Neuron (in vitro differentiated cells): ENCODE data around the gene ZNF92.
"Not testable (repeated sequence)": the region's sequence is repeated elsewhere in the genome, so short reads cannot be mapped to it uniquely, and the experiment has no call there.

Experiments used
- H2AFZ ChIP-seq: one replicate; pipeline ENCODE4 v1.6.1; 2013; ENCODE audit warnings: low read depth, mild to moderate bottlenecking, inconsistent platforms, low read length, moderate library complexity
- H3K27me3 ChIP-seq: one replicate; pipeline ENCODE4 v1.6.1; 2013; ENCODE audit warnings: low read length; ENCODE audit not compliant: insufficient read depth
- H3K36me3 ChIP-seq: one replicate; pipeline ENCODE4 v1.6.1; 2013; ENCODE audit warnings: low read length; ENCODE audit not compliant: insufficient read depth
- H3K4me1 ChIP-seq: one replicate; pipeline ENCODE4 v1.6.1; 2013; ENCODE audit warnings: low read length; ENCODE audit not compliant: insufficient read depth
- H3K4me3 ChIP-seq: 2 replicates; pipeline ENCODE4 v1.5.1; 2013; ENCODE audit warnings: mild to moderate bottlenecking, low read length, moderate library complexity
- H3K9me3 ChIP-seq: one replicate; pipeline ENCODE4 v1.6.1; 2013; ENCODE audit warnings: low read length

ZNF92 gene

GRCh38 chr7:65436163-65436562, 62.5 kb downstream of the ZNF92 start:
- H3K9me3 ChIP-seq: no peaks in the 10 kb centered on the region
- H2AFZ ChIP-seq: no peak overlapping the region
- no peak overlapping the region for H3K4me3 ChIP-seq
- no peaks in the 10 kb centered on the region for H3K27me3 ChIP-seq
- H3K36me3 ChIP-seq: no peaks in the 10 kb centered on the region
- H3K4me1 ChIP-seq: no peaks in the 10 kb centered on the region

GRCh38 chr7:65438598-65438997, 64.9 kb downstream of the ZNF92 start:
- no peaks in the 10 kb centered on the region for H3K9me3 ChIP-seq
- H3K4me1 ChIP-seq: no peaks in the 10 kb centered on the region
- H3K4me3 ChIP-seq: no peak overlapping the region
- no peaks in the 10 kb centered on the region for H3K36me3 ChIP-seq
- H2AFZ ChIP-seq: no peak overlapping the region
- no peaks in the 10 kb centered on the region for H3K27me3 ChIP-seq

GRCh38 chr7:65441010-65441409, 67.4 kb downstream of the ZNF92 start:
- H2AFZ ChIP-seq: no peak overlapping the region
- no peaks in the 10 kb centered on the region for H3K4me1 ChIP-seq
- H3K4me3 ChIP-seq: no peak overlapping the region
- H3K27me3 ChIP-seq: no peaks in the 10 kb centered on the region
- no peaks in the 10 kb centered on the region for H3K36me3 ChIP-seq
- no peaks in the 10 kb centered on the region for H3K9me3 ChIP-seq

- Histone ChIP-seq H2AFZ (no peak overlapping the region), H3K9me3 (peaks cover 6% of the 10 kb centered on the region), H3K27me3 (no peaks in the 10 kb centered on the region), H3K36me3 (no peaks in the 10 kb centered on the region), H3K4me1 (peaks cover under 1% of the 10 kb centered on the region), H3K4me3 (no peak overlapping the region)
These were observed 70.7 kb downstream of the ZNF92 start for GRCh38 chr7:65444205-65444842.

GRCh38 chr7:65444899-65445823, 71.5 kb downstream of the ZNF92 start:
- no peak overlapping the region for H2AFZ ChIP-seq
- peaks cover 2% of the 10 kb centered on the region for H3K4me1 ChIP-seq
- H3K9me3 ChIP-seq: peaks cover 6% of the 10 kb centered on the region
- H3K27me3 ChIP-seq: no peaks in the 10 kb centered on the region
- no peaks in the 10 kb centered on the region for H3K36me3 ChIP-seq
- H3K4me3 ChIP-seq: no peak overlapping the region

- not testable (repeated sequence) for H2AFZ ChIP-seq, H3K9me3 ChIP-seq, H3K36me3 ChIP-seq, H3K4me3 ChIP-seq, H3K27me3 ChIP-seq, H3K4me1 ChIP-seq
These were observed 73.4 kb downstream of the ZNF92 start for GRCh38 chr7:65447041-65447440.

- Histone ChIP-seq H3K9me3 (peaks cover 6% of the 10 kb centered on the region), H3K4me1 (peaks cover 2% of the 10 kb centered on the region)
These were observed 75.3 kb downstream of the ZNF92 start for GRCh38 chr7:65448816-65449504.

GRCh38 chr7:65449505-65449852, 75.8 kb downstream of the ZNF92 start:
- Histone ChIP-seq H3K4me3 (no peak overlapping the region), H2AFZ (no peak overlapping the region), H3K9me3 (peaks cover 6% of the 10 kb centered on the region), H3K27me3 (no peaks in the 10 kb centered on the region), H3K4me1 (peaks cover 2% of the 10 kb centered on the region), H3K36me3 (no peaks in the 10 kb centered on the region)

More at GRCh38 chr7:65448816-65449504, 75.3 kb downstream of the ZNF92 start:
- Histone ChIP-seq H3K36me3 (no peaks in the 10 kb centered on the region), H3K4me3 (no peak overlapping the region), H3K27me3 (no peaks in the 10 kb centered on the region), H2AFZ (no peak overlapping the region)
